ENCODE measurements around the gene AZIN2.
"Not testable (repeated sequence)": the region's sequence is repeated elsewhere in the genome, so short reads cannot be mapped to it uniquely, and the experiment has no call there.

The AZIN2 gene

DNA sequence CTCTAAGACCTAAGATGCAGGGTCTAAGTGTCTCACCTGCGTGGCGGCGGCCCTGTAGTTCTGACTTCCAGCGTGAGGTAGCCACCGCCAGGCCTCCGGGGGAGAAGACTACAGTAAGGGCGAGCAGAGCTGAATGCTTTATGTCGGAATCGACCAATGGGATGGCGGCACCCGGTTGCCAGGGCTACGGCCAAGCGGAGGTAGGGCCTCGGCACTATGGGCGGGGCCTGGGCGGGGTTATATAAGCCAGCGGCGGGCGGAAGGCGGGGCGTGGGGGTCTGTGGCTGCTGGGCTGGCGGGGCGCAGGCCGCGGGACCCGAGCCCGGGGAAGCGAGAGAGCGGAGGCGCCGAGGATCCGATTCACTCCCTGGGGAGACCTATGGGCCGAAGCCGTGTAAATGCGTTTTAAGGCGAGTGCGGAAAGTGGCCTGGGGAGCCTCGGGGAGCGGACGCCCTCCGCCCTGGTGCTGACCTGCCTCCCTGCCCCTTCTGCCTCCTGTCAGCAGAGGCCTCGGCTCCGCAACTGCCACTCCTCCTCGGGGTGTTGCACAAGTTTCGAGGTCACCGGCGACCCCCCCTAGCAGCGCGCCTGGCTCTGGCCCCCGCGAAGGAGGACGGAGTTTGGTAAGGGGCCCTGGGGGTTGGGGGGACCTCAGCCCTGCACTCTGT is at the start of gene AZIN2:
Gene AZIN2 (plus strand): TSS at position 269 of the 669 bp plus-strand sequence. CDS start 1,097 bp downstream, outside the sequence.
- DNase-seq (ENCODE audit: insufficient read length, low spot score) (peak; percentile 93), FAIRE-seq (peak; percentile 66)

- FAIRE-seq (no peak), DNase-seq (ENCODE audit: insufficient read length, low spot score) (no peak)
These were observed 49.4 kb upstream of the AZIN2 start for GRCh38 chr1:33031506-33031905.

DNA sequence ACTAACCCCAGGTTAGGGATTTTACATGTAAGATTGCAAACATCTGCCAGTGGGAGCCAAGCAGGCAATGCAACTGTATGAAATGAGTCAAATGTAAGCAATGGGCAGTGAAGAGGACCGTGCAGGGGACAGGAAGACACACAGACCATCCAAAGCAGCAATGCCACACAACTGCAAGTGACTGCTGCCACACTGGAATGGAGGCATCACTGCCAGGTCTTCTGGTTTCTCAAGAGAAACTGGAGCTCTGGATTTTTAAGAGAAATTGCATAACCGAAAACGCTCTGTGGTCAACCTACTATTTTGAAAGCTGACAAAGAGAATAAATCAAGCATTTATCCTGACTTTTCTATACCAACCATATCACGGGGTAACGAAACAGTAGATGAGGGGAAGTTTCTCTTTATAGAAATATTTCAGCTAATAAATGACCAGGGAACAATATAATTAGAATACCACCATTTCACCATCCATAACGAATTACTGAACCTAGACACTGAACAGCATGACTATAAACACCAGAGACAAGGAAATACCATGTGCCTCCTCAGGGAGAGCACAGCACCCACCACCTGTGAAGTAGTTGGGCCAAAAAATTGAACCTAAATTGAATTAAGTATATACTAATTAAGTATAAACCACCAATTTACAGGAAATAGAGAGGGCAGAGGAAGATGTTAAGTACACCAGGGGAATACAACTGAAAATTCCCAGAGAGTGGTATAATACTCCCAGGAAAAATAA is 48.7 kb upstream of the AZIN2 start:
- no peak for DNase-seq (ENCODE audit: insufficient read length, low spot score)

GRCh38 chr1:33036051-33036525 is 44.9 kb upstream of the AZIN2 start:
- FAIRE-seq (no peak), DNase-seq (ENCODE audit: insufficient read length, low spot score) (no peak)

More for the DNA sequence above, 48.7 kb upstream of the AZIN2 start:
- no peak for FAIRE-seq

GRCh38 chr1:33036526-33037503 is 44.1 kb upstream of the AZIN2 start, which contains the start of gene AK2:
Gene AK2 (minus strand): TSS chr1:33036883. CDS start chr1:33036828, 55 bp downstream.
- peak; percentile 97 for FAIRE-seq

GRCh38 chr1:33039840-33040239 is 41.1 kb upstream of the AZIN2 start:
- FAIRE-seq = no peak
- DNase-seq (ENCODE audit: insufficient read length, low spot score) = no peak

More at GRCh38 chr1:33036526-33037503, 44.1 kb upstream of the AZIN2 start, which contains the start of gene AK2:
- peak; percentile 95 for DNase-seq (ENCODE audit: insufficient read length, low spot score)

DNA sequence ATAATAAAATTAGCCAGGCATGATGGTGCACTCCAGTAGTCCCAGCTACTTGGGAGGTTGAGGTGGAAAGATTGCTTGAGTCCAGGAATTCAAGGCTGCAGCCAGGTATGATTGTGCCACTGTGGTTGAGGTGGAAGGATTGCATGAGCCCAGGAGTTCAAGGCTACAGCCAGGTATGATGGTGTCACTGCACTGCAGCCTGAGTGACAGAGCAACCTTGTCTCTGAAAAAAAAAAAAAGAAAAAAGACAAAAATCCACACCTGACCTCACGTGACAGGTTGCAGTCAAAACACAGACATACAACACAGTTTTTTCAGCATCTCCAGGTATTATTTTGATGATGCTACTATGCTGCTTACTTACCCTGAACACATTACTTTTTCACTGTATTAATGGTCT is 39.9 kb upstream of the AZIN2 start:
- no peak for DNase-seq (ENCODE audit: insufficient read length, low spot score)
- no peak for FAIRE-seq

- no peak for DNase-seq (ENCODE audit: insufficient read length, low spot score)
- FAIRE-seq = no peak
These were observed 38.1 kb upstream of the AZIN2 start for GRCh38 chr1:33042831-33043230.

GRCh38 chr1:33043267-33044092 is 37.5 kb upstream of the AZIN2 start:
- FAIRE-seq (no peak), DNase-seq (ENCODE audit: insufficient read length, low spot score) (no peak)

GRCh38 chr1:33045246-33045645 is 35.7 kb upstream of the AZIN2 start:
- no peak for DNase-seq (ENCODE audit: insufficient read length, low spot score)
- no peak for FAIRE-seq

- DNase-seq (ENCODE audit: insufficient read length, low spot score) (no peak), FAIRE-seq (no peak)
These were observed 35.1 kb upstream of the AZIN2 start for GRCh38 chr1:33045814-33046213.

DNA sequence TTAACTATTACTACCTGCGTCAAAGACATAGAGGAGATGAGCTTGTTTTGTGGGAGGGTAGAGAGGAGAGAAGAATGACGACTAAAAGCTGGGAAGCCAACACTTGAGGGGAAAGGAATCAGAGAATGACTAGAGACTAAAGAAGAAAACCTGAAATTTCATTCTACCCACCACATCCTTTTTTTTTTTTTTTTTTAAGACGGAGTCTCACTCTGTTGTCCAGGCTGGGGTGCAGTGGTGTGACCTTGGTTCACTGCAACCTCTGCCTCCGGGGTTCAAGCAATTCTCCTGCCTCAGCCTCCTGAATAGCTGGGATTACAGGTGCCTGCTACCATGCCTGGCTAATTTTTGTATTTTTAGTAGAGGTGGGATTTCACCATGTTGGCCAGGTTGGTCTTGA is 34.7 kb upstream of the AZIN2 start:
- not testable (repeated sequence) for FAIRE-seq; DNase-seq (ENCODE audit: insufficient read length, low spot score)

GRCh38 chr1:33047290-33047689 is 33.7 kb upstream of the AZIN2 start:
- FAIRE-seq = no peak

DNA sequence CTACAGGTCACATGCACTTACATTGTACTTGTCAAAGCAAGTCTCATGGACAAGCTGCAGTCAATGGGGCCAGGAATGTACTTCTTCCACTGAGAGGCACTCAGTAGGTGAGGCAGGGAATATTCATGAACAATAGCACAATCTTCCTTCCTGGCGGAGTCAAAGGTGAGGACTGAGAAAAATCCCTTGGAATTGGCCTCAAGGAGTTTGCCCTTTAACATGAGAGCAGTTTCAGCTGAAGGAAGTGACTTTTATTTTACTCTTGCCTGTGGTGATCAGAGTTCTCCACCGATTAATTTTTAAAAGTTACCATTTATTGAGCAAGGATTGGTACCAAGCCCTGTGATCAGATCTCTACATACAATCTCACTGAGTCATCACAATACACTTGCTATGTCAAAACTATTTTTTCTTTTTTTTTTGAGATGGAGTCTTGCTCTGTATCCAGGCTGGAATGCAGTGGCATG is 33.1 kb upstream of the AZIN2 start:
- FAIRE-seq = no peak
- no peak for DNase-seq (ENCODE audit: insufficient read length, low spot score)

More at GRCh38 chr1:33047290-33047689, 33.7 kb upstream of the AZIN2 start:
- DNase-seq (ENCODE audit: insufficient read length, low spot score) = no peak

DNA sequence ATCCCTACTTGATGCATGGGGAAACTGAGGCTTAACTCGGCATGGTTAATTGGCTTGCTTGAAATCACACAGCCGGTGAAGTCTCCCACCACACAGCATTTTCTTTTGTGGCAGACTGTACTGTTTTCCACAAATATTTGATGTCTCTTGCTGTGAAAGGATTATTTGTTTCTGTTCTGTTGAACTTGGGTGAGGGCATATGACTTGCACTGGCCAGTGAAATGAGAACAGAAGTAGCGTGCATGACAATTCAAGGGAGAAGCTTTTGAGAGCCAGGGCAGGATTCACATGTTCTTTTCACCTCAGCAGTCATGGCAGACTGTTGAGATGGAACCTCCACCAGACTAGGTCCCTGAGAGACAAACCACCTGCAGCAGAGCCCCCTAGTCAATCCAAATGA is 32.5 kb upstream of the AZIN2 start:
- DNase-seq (ENCODE audit: insufficient read length, low spot score) (no peak), FAIRE-seq (no peak)

DNA sequence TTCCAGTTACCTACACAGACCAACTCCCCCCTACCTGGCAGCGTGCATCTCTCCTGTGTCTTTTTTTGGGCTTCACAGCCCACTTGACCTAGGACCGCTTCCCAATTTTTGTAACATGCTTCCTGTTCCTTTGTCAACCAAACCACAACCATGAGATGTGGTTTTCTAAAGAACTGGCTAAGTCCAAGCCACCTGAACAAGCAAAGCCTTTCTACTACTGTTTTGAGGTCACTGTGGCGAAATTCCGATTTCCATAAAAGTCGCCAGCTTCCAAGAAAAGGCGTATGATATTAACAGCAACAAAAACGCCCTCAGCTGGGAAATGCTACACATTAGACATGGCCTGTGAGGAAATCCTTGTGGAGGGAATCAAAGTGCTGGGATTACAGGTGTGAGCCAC is 31.6 kb upstream of the AZIN2 start:
- DNase-seq (ENCODE audit: insufficient read length, low spot score) (no peak), FAIRE-seq (no peak)

GRCh38 chr1:33050221-33051076 is 30.5 kb upstream of the AZIN2 start:
- DNase-seq (ENCODE audit: insufficient read length, low spot score) = peak; percentile 45
- FAIRE-seq = peak; percentile 42

DNA sequence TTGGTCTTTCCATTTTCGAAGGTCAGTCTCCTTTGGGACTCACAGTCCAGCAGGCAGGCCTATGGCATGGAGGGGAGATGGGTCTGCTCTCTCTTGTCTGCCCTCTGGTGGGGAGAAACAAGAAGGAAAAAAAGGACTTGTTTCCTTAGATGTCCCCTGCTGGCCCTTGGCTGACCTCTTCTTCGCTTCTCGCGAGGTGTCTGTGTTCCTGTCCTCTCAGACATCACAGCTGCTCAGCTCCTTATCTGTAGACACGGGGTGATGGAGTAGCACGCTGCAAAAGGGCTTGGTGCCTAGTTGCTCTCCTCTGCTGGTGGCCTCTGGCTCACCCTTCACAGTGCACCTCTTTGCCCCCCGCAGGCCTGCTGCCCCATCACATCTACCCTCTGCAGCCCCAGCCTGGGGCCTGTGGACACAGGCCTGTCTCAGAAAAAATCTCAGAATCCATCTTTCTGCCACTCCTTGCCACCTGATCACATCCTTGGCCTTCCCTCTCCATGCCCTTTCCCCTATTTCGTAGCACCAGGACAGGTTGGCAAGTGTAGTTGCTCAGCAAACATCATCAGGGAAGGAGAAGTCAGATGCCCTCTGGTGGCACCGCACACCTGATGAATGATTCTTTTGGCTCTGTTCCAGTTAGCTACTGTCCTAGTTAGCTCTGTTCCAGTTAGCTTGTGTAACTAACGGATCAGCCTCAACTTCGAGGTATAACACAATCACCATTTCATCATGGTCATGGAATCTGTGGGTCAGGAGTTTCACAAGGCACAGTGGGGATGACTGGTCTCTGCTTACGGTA is 25.5 kb upstream of the AZIN2 start:
- DNase-seq (ENCODE audit: insufficient read length, low spot score) (peak; percentile 74), FAIRE-seq (peak; percentile 40)
